GM21723 (cell line): ENCODE data around the gene PXK.

ENCODE experiments used
- ATAC-seq: cut with Tn5 transposase; IDR thresholded peaks from one replicate; pipeline ENCODE4 v1.9.1; 2021; ENCODE audit warnings: mild to moderate bottlenecking, moderate library complexity; ENCODE audit not compliant: unreplicated experiment

PXK gene

GRCh38 chr3:58379351-58380073, 46.8 kb downstream of the PXK start:
- no peak for ATAC-seq

DNA sequence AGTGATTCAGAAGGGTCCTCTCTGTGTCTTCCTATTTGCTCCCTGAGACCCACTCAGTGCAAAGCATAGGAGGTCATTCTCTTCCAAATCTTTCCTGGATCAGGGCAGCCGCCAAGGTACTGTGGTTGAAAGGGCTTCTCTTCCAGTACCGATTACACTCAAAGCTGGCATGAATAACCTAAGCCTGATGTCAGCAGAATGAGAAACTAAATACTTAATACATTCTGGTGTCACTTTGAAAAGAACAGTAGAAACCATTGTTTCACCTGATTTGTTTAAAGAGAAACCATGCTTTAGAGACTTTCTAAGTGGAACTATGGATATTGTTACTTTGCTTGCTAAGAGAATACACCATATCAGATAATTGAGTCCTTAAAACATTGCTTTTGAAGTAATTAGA, 50.8 kb downstream of the PXK start:
- ATAC-seq: no peak

DNA sequence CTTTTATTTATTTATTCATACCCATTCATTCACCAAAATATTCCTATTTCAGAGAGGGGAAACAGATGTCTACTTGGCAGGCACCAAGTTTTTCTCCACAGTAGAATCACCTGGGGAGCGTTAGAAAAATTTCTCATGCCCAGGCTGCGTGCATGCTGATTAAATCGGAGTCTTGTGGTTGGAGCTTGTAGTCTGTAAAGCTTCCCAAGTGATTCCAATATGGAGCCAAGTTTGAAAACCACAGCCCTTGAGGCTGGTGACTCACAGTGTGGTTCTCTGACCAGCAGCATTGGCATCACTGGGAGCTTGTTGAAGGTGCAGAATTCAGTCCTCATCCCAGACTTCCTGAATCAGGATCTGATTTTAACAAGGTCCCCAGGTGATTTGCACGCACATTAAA, 51.2 kb downstream of the PXK start:
- ATAC-seq: no peak

DNA sequence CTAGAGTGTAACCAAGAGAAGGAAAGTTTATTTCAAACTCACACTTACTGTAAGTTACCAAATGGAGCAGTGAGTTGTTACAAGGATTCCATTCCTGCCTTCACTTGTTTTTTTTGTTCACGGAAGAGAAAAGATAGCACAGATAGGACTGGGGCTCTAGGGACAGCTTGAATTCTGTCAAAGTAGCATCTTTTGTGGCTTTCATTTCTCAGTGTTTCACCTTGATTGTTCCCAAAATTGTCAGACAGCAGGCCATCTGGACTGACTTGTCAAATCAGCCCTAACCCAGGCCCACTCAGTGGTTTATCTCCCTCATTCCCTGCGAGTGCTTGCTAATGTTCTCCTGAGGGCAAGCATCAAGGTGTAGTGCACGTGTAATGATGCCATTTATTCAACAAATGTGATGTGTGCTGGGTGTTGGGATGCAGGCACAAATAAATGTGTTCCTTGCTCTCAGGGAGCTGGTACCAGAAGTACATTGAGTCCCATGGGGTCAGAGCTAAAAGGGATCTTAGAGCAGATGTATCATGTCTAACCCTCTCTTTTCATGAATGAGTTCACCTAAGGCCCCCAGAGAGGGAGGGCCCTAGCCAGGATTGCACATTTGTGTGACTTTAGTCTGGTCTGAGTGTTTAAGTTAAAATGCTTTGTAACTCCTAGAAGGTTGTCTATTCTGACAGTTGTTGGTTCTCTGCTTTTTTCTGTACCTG, 51.8 kb downstream of the PXK start:
- ATAC-seq: no peak

DNA sequence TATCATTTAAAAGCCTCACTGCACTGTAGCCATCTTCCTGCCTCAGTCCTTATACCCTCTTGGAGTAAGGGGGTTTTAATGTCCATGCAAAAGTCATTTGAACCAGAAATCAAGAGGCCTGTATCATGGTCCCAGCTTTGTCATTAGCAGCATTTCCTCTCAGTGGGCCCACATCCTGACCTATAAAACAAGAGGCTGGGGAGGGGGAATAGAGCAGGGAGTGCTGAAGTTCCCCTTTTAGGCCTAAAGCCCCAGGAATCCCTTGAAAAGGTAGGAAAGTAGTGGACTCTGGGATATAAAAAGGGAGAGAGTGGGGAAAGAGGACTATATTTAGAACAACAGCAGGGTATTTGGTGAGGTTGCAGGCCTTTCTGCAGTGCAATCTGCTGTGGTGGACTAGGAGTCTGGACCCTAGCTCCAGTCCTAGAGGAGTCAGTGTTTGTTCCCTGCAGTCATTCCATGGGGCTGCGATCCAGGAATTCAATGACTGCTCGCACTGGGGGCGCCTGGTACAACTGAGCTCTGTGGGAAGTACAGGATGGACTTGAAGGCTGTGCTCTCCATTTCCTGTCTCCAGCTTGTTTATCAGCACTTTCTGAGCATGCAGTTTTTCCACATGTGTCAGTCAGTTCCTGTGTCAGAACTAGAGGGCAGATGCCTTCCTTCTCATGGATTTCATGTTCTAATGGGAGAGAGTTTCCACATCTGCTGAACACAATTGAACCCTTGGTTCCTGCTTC, 54.1 kb downstream of the PXK start:
- no peak for ATAC-seq

DNA sequence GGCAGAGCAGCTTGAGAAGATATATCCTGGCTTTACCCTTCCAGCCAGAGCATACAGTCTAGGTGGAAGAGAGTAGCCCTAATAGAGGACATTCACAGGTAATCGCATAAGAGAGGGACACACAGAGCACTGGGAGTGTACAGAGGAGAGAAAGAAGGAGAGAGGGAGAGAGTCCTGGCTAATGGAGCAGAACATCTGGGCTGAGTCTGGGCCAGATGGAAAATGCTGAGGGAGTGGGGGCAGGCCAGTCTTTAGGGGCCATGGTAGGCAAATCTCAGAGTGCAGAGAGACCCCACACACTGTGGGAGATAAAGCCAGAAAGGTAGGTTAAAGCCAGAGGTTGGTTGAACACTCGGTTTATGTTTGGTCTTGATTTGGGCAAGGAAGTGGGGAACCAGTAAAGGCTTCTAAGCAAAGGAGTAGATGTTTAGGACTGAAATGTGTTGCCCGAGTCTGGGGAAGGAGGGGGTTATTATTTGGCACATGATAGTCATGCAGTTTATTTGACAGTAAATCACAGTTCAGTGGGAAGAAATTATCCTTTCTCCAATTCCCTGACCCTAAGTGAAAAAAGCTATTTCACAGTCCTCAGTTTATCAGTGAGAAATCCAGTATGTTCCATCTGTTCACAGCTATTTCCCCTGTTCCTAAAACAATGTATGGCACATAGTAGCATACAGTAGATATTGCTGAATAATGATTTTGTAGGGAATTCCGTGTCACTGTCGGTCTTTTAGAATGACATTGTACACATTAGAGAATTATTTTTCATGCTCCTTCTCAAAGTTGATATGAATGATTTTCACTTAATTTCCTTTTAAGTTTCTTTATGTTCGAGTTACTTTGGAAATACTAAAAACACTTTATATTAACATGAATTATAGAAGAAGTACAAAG, 55.2 kb downstream of the PXK start:
- no peak for ATAC-seq

- ATAC-seq: no peak
These were observed 55.9 kb downstream of the PXK start for GRCh38 chr3:58388550-58389091.

GRCh38 chr3:58391156-58391865, 58.6 kb downstream of the PXK start:
- no peak for ATAC-seq

DNA sequence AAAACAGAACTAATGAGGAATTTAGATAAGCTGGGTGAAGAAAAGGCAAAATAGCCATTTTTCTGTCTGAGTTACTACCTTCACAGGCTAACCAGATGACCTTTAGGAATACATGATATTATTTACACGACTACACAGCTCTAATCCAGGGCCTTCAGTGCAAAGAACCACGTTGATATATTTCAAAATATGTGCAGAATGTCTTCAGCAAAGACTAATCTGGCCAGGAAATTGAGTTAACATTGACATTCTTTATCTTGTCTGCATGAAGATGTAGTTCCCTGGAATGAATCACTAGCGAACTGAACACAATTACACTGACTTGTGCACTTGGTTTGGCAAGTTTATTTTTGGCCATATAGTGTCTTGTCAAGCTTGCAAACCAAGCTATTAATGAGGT, 59.5 kb downstream of the PXK start:
- ATAC-seq: no peak

DNA sequence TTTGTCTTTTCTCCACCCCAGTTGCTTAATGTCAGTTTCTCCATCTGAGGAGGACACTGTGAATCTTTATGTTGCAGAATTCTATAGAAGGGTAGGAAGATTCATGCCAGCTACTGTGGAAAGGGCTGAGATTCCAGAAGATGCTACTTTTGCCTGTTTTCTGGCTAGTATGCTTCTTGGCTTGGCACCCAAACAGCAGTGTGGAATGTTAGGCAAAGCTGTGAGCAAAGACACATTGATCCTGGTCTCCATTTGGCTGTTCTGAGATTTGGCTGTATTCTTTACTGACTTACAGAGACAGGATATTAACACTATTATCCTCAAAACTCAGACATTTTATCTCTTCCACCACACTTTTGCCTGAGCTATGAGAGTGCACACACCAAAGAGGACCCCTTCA, 61.6 kb downstream of the PXK start:
- no peak for ATAC-seq

DNA sequence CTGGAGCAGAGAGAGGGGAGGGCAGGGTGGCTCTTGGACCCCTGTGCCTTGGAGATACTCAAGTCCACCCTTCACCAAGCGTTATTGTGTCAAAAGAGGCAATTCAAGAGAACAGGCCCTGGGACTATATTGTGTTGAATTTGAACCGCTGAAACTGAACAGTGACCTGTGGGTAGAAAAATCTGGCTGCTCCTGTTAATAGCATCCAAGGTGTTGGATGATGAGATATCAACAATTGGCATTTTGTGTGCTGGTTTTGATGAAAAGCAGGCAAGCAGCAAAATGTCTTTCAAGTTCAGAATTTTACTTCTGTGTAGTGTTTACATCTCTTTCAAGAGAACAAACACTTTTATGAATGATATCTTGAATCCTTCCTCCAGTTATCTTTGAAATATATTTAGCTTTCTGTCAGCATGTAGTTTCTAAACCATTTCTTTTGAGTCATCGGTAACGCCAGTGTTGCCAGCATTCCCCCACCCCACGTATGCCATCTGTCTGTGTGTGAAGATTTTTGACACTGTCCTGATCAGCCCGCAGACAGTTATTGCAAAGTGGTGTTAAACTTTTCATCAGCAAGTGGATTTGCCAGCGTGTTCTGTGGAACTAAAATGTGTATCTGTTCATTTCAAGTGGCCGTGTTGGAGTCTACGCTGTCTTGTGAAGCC, 66.1 kb downstream of the PXK start:
- no peak for ATAC-seq

DNA sequence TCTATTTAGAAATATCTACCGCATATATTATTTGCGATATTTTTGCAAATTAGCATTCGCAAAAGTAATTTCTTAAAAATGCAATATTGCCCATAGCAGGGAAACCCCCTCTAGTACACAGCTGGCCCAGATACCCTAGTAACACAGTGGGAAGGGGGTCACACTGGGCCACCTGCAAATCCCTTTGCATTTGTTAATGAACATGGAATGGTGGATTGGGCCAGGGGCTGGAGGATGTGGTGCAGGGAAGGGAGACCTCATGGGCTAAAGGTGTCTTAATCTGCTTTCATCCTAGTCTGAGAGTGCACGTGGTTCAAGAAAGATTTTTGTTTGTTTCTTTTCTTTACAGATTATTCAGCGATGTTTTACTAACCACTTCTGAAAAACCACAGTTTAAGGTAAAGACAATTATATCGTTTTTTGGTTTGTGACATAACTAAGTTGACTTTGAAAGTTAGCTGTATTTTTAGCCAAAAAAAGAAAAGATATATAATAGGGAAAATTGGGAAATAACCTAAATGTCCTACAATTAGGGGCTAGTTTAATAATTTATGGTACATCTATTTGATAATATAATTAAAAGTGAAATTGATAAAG, 70.9 kb downstream of the PXK start:
- no peak for ATAC-seq

- ATAC-seq: no peak
These were observed 71.7 kb downstream of the PXK start for GRCh38 chr3:58404396-58404795.

GRCh38 chr3:58408906-58409305, 76.2 kb downstream of the PXK start:
- no peak for ATAC-seq

- no peak for ATAC-seq
These were observed 77.0 kb downstream of the PXK start for GRCh38 chr3:58409663-58410062.

GRCh38 chr3:58411036-58411435, 78.3 kb downstream of the PXK start:
- ATAC-seq: no peak

DNA sequence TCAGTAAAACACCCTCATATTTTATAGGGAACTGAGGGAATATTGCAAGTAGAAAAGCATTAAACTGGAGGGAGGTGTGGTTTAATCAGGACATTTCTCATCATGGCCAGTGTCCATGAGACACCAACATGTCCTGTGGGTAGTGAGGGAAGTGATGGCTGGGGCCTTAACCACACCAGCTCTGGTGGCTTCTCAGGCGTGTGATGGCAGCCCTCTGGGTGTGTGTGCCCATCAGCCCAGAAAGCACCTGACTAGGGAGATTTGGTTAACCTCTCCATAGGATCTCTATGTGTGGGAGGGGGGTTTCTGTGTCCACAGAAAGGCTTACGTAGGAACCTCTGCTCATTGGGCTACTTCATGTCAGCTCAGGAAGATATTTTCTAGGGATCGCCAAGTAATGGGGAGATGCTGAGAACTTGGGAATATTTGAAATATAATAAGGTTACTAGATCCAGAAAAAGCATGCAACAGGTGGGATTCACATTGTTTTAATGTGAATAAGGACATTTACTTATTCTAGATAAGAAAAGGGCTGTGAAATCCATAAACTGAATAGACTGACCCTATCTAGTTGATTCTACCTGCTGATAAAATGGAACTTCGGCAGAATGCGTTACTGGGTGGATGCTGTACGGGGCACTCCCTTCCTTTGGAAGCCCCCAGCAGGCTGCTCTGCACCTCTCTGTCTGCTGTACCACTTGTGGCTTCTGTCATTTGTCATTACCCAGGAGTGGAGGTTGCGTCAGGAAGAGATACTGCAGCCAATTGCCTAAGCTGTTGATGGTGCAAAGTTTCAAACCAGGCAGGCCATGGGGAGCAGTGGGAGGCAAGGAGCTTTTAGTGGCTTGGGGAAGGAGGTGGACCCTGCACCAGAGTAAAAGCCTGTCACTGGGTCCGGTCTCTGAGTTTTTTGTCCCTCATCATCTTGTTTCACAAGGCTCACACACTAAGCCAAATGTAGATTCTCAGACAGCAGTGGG, 79.4 kb downstream of the PXK start:
- ATAC-seq: no peak
